HG02970 (cell line): Measurements from ENCODE around the gene TAGLN2.
A peak's percentile ranks its signal among the peaks of the same experiment; 100 is the strongest.

Experiments
- ATAC-seq: cut with Tn5 transposase; IDR thresholded peaks from one replicate; pipeline ENCODE4 v1.9.1; 2021; ENCODE audit warnings: mild to moderate bottlenecking, moderate library complexity, moderate number of reproducible peaks; ENCODE audit not compliant: unreplicated experiment, low FRiP score

The TAGLN2 gene

DNA sequence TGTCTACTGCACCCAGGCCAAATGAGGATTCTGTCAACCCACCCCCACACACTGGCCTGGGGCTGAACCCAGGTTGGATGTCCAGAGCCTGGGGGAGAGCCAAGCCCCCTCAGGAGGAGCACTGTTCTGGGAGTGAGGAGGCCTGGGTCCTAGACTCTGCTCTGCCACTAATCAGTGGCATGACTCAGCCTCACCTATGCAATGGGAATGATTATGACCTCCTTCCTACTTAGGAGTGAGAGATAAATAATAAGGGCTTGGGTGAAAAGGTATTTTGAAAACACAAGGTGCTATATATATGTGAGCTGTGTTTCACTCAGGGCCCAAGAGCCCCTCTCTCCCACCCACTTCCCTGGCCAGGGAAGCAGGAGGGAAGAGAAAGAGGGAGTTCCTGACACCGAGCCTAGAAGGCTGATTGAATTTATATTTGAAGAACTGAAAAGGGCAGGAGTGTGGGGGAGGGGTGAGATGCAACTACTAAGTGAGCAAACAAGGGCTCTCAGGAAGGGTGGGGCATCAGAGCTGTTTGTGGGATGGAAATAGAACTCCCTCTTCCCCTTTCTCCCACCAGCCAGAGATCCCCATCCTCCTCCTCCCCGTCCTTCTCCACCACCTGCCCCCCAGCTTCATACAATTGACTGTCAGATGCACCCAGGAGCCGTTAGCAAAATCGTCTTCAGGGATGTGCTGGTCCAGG is 11.9 kb upstream of the TAGLN2 start:
- no peak for ATAC-seq

DNA sequence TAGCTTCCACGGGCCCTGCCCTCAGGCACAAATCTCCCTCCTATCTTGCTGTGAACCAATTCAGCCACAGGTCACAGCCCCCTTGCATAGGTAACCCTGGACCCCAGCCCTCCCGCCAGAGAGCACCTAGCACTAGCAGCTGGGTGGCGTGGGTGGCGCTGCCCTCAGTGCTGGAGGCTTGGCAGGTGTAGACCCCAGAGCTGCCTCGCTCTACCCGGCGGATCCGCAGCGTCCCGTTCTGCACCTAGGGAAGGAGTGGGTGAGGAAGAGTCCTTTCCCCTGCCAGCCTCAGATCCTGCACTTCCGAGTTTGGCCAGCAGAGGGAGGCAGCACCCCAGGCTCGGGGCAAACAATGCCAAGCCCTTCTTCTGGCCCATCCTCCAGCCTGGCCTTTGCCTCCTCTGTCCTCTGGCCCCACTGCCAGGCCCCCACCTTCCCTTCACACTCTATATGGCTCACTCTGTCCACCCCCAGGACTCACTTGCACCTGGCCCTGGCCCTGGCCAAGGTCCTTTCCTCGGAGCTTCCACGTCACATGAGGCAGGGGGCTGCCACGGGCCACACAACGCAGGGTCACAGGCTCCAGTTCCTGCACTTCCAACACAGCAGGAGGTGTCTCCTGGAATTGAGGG is 11.1 kb upstream of the TAGLN2 start:
- no peak for ATAC-seq

DNA sequence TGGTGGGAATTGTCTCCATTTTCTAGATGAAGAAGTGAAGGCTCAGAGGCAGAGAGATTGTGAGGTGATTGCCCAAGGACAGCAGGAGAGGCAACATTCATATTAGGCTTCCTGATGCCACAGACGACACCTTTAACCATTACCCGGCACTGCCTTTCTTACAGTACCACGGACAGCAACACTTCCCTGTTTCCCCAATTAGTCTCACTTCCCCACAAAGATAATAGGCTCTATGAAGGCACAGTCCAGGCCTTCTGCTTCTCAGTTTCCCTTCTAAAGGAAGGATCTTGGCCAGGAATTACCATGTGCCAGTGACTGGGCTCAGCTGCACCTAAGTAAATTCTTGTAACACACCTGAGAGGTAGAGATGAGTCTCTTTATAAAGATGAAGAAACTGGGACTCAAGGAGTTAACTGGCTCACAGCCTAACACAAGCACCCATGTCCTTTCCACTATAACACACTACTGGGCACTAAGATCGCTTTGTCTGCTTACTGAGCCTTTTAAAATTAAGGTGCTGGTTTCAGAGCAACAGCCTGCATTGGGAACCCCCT is 10.5 kb upstream of the TAGLN2 start:
- ATAC-seq = no peak

DNA sequence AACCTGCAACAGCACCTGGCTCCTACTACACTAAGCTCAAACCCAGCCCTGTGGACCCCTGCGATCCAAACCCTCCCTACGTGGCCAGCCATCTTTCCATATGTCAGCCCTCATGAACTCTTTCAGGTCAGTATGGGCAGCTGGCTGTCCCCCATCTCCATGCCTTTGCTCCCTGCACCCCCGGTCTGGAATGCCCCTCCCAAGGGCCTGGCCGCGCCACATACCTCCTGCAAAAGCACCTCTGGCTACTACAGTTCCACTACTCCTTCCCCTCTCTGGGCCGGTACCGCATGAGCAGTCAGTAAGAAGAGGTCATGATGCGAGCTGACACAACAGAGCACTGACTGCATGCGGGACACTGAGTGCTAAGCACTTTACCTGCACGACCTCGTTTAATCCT is 10.0 kb upstream of the TAGLN2 start:
- no peak for ATAC-seq

DNA sequence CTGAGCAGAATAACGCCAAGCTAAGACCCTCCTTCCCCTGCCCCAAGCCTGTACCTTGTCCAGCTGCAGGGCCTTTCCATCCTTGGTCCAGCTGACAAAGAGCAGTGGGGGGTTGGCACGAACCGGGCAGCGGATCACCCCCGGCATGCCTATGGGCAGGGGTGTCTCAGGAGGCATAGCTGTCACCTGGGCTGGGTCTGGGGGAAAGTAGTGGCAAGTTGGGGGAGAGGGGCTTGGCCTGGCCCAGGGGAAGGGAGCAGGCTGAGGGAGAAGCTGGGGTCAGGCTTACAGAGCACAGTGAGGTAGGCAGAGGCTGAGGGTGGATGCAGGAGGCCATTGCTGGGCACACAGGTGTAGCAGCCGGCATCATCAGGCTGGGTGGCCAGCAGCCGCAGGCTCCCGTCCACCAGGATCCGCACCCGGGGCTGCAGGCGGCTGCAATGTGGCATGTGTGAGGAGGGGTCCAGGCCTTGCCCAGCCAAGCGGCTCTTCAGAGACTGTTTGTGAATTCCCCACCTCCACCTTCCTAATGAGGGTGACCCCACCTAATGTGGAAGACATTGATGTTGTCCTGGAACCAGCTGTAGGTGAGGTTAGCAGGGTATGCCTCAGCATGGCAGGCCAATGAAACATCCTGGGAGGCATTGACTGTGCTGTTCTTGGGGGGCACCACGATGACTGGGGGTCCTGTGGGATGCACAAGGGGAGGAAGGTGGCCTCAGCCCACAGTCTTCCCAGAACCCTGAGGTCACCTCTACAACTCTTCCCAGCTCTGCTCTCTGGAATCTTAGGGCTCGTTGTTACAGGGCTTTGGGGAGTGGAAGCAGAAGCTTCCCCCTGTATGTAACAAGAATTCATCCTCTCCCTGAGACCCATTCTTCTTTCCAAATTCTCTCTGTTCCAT is 9.1 kb upstream of the TAGLN2 start:
- no peak for ATAC-seq

DNA sequence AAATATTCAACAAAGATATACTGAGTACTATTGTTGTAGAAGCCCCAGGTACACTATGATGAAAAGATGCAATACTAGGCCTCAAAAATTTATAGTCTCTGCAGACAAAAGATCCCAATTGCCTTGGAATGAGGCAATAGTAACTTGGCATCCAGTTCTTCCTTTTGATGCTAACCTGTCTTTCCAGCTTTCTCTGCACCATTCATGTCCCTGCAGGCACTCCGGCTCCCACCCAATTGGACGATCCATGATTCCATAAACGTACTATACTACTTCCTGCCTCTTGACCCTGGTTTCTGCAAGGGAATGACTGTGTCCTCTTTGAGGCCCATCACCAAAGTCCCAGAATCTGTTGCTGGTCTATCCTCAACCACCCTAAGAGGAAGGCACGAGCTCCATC is 8.0 kb upstream of the TAGLN2 start:
- ATAC-seq = no peak

DNA sequence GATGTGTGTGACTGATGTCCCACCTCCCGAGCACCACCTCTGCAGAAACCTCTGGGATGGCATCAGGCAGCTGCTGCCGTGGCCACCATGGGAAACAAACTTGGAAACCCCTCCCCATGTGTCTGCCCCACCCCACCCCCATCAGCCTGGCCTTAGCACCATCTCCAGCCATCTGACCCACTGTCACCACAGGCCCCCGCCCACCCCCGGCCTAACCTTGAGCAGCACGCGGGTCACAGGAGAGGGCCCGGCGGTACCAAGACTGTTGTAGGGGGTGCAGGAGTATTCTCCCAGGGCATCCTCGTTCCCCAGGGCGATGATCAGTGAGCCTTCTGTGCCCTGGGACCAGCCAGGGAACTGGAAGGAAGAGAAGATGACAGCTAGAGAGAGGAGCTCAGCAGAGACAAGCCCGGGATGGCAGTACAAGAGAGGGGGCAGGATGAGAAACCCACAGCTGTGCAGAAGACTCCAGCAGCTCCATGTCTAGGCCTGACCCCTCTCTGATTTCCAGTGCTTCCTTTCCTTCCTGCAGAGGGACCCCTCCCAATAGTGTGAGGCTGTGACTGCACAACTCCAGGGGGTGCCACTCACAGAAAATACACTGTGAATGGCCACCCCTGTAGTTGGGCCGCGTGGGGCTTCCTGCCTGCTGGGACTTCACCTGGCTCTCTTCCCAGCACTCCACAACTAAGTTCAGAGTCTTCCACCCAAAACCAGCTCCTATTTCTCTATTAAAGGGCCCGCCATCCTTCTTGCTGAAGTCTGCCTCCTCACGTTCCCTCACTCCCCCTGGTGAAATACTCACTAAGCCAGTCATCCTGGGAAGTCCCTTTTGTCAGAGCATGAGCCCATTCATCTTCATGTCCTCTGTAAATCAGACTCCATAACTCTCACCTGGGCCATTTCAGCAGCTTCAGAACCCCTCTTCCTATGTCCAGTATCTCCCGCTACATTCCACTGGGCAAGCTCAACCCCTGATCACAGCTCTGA is 7.3 kb upstream of the TAGLN2 start:
- no peak for ATAC-seq

DNA sequence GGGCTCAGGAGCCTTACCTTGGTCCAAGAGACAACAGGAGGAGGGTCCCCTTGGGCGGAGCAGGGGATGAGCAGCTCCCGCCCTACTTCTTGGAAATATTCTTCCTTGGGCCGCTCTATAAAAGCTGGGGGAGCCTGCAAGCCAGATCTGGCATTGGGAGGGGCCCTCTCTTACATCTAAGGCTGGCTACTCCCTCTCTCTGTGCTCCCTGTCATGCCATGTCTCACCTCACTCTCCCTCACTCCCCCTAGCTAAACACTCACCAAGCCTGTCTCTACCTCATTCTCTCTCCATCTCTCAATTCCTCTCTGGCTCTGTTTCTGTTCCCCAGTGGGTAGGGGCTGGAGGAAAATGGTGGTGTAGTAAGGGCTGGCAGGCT is 6.5 kb upstream of the TAGLN2 start:
- no peak for ATAC-seq

DNA sequence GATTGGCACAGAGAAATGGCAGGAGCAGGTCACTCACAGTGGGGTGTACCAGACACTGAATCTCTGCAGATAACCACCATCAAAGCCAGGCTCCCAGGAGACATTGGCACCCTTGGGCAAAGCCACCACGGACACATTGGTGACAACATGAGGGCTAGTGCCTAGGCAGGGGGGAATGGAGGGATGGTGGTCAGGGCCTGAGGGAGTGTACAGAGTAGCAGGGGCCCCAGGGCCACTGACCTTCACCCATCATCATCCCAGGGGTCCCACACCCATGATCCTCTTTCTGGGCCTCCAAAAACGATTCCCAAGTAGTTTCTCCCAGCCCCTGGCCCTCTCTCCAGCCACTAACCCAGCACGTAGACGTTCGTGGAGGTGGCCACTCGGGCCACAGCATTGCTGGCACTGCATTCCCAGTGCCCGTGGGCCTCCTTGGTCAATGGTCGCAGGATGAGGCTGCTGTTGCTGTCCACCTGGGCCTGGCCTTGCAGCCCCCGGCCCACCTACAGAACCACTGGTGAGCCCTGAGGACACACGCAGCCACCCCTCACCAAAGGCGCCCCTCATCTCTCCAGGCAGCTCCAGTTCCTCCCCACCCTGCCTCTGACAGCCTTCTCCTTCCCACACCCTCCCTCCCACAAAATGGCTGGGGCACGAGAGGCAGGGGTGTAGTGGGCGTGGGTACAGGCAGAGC is 5.9 kb upstream of the TAGLN2 start:
- ATAC-seq = no peak

DNA sequence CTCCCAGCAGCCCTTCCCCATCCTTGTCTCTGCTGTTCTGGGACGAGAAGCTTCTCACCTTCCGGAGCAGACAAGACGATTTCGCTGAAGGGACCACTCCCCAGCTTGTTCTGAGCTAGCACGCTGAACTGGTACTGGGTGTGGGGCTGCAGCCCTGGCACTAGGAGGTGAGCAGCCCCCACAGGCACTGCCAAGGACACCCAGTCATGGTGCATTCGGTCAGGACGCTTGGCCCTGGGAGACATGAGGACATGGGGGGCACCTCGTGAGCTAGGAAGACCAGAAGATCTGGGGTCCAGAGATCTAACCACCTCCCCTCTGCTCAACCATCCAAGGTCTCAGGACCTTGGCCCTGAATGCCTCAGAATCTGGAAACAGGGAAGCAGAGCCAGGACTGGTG is 5.3 kb upstream of the TAGLN2 start:
- no peak for ATAC-seq

DNA sequence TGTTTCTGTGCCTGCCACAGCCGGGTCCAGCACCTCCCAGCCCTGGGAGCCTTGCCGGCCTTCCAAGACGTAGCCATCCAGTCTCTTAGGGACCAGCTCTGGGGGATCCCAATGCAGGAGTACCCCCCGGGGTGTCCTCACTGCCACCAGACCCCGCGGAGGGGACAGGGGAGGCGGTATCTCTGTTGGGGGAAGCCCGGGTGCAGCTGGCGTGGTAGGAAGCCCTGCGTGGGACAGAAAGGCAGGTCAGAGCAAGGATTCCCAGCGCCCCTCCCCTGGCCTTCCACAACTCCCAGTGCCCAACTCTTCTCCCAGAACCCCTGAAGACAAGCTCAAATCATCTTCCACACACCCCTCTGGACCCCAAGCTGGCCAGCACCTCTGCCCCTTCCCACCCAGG is 4.9 kb upstream of the TAGLN2 start:
- no peak for ATAC-seq

DNA sequence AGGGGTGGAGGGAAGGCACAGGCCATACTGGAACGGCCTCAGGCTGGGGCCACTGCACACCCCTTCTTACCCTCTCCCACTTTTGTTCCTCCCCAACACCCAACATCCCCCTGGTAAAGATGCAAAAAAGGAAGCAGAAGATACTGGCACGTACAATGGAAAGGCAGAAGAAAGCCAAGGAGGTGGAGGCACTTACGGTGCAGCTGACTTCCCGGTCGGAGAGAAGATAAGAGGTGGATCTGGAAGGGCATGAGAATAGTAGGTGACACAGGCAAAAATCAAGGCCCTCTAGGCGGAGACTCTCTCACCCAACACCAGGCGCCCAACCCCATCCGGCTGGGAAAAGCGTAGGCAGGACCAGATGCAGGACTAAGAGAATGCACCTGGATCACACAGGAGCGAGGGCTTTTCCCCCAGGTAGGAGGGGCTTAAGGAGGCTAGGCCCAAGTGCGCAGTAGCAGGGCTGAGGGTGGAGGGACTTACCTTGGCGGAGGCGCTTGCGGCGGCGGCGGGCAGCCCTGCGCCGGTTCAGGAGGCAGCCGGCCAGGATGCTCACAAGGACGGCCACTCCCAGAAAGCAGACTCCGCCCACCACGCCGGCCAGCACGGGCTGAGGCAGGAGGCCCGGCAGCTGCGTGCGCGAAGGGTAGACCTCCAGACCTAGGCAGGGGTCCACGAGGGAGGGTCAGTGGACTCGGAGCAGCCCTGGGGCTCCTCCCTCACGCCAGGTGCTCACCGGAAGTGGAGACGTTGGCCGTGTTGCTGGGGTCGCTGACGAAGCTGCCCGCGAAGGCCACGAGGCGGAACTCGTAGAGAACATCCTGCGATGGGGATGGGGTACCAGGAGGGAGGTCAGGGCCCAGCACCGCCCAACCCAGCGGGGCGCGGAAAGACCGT is 4.1 kb upstream of the TAGLN2 start:
- ATAC-seq = no peak

DNA sequence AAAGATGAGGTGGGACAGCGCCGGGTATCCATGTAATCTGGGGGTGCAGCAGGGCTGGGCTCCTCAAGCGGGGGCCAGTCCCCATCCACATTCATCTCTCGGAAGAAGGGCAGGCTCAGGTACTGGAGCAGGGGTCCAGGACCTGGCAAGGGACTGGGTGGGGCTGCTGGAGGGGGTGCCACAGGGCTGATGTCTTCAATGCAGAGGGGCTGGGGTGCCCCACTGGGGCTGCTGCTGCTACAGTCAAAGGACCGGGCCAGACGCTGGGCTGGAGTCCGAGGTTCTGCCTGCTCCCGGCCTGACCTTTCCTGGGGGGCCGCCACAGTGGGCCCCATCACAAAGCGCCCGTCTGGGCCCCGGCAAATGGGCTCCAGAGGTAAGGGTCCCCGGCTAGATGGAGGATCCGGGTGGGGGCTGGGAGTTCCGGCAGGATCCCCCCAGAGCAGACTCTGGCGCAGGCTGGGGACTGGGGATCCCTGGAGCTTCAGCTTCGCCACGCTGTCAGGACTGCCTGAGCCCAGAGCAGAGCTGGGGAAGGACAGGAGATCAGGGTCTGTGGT is 3.3 kb upstream of the TAGLN2 start:
- ATAC-seq = no peak

DNA sequence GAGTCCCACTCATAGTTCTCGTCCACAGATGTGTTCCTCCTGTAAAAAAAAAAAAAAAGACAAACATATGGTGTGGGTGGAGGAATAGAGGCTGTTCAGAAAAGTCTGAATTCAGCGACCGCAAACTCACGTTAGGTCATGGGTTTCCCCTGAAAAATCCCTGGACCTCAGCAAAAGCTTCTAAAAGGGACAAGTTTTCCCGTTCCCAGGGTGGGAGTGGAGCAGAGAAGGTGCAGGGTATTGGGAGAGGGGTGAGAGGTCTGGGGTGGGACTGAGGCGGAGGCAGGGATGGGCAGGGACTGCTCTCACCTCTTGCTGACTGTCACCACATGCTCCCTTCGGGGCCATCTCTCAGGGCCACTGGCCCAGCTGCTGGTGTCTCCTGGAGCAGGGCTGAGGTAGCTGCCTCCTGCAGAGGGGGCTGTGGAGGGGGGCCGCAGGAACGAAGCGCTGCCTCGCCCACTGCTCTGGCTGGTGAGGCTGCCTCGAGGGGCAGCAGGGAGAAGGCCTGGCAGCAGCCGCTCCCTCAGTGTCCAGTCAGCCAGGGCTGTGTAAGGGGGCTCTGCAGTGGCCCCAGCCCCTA is 2.6 kb upstream of the TAGLN2 start:
- ATAC-seq = no peak

DNA sequence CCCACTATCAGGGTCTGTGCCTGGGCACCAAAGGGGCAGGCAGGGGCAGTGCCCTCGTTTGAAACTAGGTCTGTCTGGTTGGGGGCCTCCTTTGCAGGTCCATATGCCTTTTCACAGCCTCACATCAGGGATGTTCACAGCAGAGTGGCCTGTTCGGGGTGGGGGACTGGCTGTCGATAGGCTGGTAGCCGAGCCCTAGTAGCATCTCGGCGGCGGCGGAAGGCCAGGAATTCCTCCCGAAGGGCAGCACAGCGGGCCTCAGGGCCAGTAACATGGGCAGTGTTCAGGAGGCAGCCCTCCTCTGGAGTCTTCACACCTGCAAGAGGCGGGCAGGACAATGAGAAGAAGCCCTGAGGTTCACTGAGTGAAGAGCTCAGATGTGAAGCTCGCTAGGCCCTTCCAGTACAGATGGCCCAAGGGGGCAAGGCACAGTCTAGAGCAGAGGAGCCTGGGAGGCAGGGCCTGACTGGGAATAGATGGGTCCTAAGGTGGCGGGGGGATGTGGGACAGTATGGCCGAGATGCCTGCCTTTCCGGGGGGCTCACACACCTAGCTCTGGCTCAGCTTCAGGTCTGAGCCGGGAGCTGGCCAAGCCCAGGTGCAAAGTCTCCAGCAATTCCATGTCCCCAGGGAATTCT is 2.0 kb upstream of the TAGLN2 start:
- no peak for ATAC-seq

DNA sequence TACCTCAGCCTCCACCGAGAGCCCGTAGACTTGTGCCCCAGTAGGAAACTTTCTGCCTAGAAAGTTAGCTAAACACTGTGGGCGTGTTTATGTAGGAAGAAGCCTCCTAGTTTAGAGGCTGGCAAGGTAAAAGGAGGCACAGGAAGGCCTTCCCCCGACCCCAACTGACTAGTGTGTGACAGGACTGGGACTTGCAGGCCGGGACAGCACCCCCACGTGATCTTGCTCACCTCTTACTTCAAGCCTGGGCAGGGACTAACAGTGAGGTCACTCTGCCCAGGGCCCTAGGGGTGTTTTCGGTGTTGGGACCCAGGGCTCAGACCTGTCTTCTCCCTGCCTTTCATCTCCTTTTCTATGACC is 392 bp upstream of the TAGLN2 start:
- ATAC-seq = peak; percentile 1

DNA sequence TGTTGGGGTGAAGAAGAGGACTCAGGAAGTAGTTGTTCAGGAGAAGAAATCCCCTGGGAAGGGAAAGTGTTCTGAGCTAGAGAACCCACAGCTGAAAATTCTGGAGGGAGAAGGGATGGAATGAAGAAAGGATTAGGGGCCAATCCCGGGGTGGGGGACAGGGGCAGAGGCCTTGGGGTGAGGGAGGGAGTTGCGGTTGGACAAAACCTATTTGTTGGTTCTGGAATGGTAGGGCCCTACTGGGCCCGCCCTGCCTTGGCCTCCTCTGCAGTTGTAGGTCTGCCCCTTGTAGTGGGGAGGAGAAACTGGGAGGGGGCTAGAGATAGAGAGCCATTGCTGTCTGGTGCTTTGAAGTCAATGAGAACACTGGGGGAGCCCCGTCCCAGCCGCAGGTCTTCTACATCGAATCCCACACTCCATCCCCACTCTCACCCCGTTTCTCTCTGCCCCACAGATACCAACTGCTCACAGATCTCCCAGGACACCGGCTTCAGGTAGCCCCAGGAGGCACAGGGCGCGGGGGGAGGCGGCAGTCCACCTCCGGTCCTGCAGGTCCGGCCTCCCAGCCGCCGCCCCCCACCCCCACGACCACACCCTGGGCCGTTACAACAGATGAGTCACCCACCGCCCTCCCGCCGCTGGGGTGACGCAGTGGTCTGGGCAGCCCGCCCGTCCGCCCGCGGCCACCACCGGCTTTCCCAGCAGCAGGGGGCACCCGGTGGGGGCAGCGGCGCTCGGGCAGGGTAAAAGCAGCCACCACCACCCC is 1.1 kb downstream of the TAGLN2 start:
- no peak for ATAC-seq
